ENCODE data around the gene PRSS38.

DNA sequence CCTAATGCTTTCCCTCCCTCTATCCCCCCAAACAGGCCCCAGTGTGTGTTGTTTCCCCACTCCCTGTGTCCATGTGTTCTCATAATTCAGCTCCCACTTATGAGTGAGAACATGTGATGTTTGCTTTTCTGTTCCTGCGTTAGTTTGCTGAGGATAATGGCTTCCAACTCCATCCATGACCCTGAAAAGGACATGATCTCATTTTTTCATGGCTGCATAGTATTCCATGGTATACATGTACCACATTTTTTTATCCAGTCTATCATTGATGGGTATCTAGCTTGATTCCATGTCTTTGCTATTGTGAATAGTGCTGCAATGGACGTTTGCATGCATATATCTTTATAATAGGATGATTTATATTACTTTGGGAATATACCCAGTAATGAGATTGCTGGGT lies 8.7 kb downstream of the PRSS38 start:
- TF ChIP-seq, protein P1, sequence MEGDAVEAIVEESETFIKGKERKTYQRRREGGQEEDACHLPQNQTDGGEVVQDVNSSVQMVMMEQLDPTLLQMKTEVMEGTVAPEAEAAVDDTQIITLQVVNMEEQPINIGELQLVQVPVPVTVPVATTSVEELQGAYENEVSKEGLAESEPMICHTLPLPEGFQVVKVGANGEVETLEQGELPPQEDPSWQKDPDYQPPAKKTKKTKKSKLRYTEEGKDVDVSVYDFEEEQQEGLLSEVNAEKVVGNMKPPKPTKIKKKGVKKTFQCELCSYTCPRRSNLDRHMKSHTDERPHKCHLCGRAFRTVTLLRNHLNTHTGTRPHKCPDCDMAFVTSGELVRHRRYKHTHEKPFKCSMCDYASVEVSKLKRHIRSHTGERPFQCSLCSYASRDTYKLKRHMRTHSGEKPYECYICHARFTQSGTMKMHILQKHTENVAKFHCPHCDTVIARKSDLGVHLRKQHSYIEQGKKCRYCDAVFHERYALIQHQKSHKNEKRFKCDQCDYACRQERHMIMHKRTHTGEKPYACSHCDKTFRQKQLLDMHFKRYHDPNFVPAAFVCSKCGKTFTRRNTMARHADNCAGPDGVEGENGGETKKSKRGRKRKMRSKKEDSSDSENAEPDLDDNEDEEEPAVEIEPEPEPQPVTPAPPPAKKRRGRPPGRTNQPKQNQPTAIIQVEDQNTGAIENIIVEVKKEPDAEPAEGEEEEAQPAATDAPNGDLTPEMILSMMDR (IDR thresholded peaks at IDR 0.05; ENCODE audit: insufficient read depth, low read length), result no peak
- TF ChIP-seq POLR2AphosphoS5 (IDR thresholded peaks at IDR 0.05; ENCODE audit: low read depth), result no peak
- TF ChIP-seq SPI1 (IDR thresholded peaks at IDR 0.05; ENCODE audit: borderline replicate concordance, low read depth), result no peak
- no peak for TF ChIP-seq GABPA (IDR thresholded peaks at IDR 0.05; ENCODE audit: low read depth)
